OCI-LY1 (cell line): ENCODE measurements around the gene TMCC1.

ENCODE experiments used
- CTCF ChIP-seq: fragments of 200-600 bp; sonication (generic), shearing (Covaris generic); IDR thresholded peaks from 2 replicates; pipeline ENCODE4 v1.5.1; 2017; ENCODE audit warnings: mild to moderate bottlenecking, antibody characterized with exemption, low read length, moderate library complexity, mixed read lengths
- EZH2 ChIP-seq: fragments of 200-600 bp; sonication (generic), shearing (Covaris generic); IDR thresholded peaks from 2 replicates; pipeline ENCODE4 v1.8.0; 2017; ENCODE audit warnings: borderline replicate concordance, mixed run types, mild to moderate bottlenecking, antibody characterized with exemption, low read length, moderate library complexity, mixed read lengths

DNA sequence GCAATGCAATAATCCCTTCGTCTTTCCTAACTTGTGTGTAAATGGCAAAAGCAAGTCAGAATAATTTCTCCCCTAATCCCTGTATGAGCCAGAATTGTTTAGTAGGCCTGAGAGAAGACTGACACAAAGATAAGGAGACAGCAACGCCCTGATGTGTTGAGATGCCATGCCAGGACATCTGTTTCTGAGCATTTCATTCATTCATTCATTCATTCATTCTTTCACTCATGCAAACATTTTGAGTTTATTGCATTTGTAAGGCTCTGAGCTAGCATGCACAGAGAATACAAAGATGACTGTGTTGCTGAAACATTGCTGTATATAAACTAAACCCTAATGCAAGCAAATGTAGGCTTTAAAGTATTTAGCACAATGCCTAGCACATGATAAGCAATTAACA lies 127.4 kb downstream of the TMCC1 start:
- TF ChIP-seq CTCF (no peak), EZH2 (no peak)
